Measurements from ENCODE around the gene NHS. TPM values are rescaled to one million over a fixed set of nuclear protein-coding genes. Genes with fewer than 3 reads are reported as not detected.

Gene NHS
- total and polyA plus RNA-seq, 2 of the 13 experiments (the other 11 are each of a cell fraction or from before 2014, with no cell fraction given) = 0.02 TPM; not detected in 1

DNA sequence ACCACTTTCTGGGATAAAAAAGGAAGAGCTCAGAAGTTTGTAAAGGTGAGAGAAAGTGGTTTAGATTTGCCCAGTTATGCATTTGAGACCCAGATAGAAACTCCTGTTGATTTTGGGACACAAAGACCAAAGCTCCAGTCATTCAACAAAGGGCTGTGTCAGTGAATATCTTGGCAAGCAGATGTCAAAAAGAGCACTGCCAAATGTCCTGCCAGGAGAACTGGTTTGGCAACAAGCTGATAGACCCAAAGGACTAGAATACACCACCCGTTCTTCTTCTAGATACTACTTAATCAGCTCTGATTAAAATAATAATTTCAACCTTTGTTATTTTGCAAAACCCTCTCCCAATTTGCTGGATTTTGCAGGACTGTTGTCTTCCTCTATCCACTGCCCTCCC, 121.4 kb downstream of the NHS start:
- Histone ChIP-seq H3K4me3 (replicated peaks in 1 of 3; ENCODE audit: insufficient read depth in 1 of 3, low read depth in 2 of 3, low read length in 3 of 3) (no peak overlapping the region), H4K20me1 (ENCODE audit: insufficient read depth, low read length) (no peaks in the 10 kb centered on the region), H3K4me1 (ENCODE audit: insufficient read depth, low read length) (no peaks in the 10 kb centered on the region), H3K9me3 (ENCODE audit: low read length) (no peaks in the 10 kb centered on the region), H2AFZ (ENCODE audit: low read length) (no peak overlapping the region), H3K4me2 (ENCODE audit: low read depth, low read length) (no peak overlapping the region), H3K36me3 (replicated peaks in 1 of 2; ENCODE audit: control insufficient read depth in 1 of 2, insufficient read depth in 2 of 2, low read length in 2 of 2) (no peaks in the 10 kb centered on the region), H3K79me2 (ENCODE audit: insufficient read depth, low read length) (no peaks in the 10 kb centered on the region), H3K27ac (ENCODE audit: extremely low read length, insufficient read depth, low read length) (no peak overlapping the region), H3K9ac (ENCODE audit: insufficient read depth, low read depth, low read length) (no peak overlapping the region), H3K27me3 (ENCODE audit: control insufficient read depth in 1 of 2, insufficient read depth in 2 of 2, low read length in 2 of 2) (no peaks in the 10 kb centered on the region; a peak in 1 of 5 replicates)
- CTCF ChIA-PET (ENCODE audit: low intra/inter-chr PET ratio, low total read pairs) = no interaction called here
- no peak for TF ChIP-seq ZNF614 (CRISPR knock-in tag; IDR thresholded peaks at IDR 0.05; ENCODE audit: borderline replicate concordance)
- no peak for TF ChIP-seq TOPORS (CRISPR knock-in tag; IDR thresholded peaks at IDR 0.05)
- TF ChIP-seq ZBTB20 (CRISPR knock-in tag; IDR thresholded peaks at IDR 0.05; ENCODE audit: borderline replicate concordance, low read depth) = no peak
- no peak for TF ChIP-seq SP2 (CRISPR knock-in tag; IDR thresholded peaks at IDR 0.05)
- TF ChIP-seq ZNF260 (CRISPR knock-in tag; IDR thresholded peaks at IDR 0.05; ENCODE audit: borderline replicate concordance, low read depth) = no peak
- TF ChIP-seq ZNF12 (CRISPR knock-in tag; IDR thresholded peaks at IDR 0.05) = no peak
- TF ChIP-seq ZNF761 (CRISPR knock-in tag; conservative IDR thresholded peaks at IDR 0.05) = no peak
- TF ChIP-seq, protein P1, sequence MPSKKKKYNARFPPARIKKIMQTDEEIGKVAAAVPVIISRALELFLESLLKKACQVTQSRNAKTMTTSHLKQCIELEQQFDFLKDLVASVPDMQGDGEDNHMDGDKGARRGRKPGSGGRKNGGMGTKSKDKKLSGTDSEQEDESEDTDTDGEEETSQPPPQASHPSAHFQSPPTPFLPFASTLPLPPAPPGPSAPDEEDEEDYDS (CRISPR knock-in tag; IDR thresholded peaks at IDR 0.05) = no peak
- no peak for TF ChIP-seq KLF9 (CRISPR knock-in tag; IDR thresholded peaks at IDR 0.05; ENCODE audit: low read depth)
- no peak for TF ChIP-seq ZSCAN29 (CRISPR knock-in tag; conservative IDR thresholded peaks at IDR 0.05)
- no peak for TF ChIP-seq ZNF326 (CRISPR knock-in tag; IDR thresholded peaks at IDR 0.05; ENCODE audit: borderline replicate concordance)
- no peak for TF ChIP-seq ATAD3A (CRISPR knock-in tag; IDR thresholded peaks at IDR 0.05)
- TF ChIP-seq ZFP36L1 (CRISPR knock-in tag; IDR thresholded peaks at IDR 0.05) = no peak
- TF ChIP-seq, protein P2, sequence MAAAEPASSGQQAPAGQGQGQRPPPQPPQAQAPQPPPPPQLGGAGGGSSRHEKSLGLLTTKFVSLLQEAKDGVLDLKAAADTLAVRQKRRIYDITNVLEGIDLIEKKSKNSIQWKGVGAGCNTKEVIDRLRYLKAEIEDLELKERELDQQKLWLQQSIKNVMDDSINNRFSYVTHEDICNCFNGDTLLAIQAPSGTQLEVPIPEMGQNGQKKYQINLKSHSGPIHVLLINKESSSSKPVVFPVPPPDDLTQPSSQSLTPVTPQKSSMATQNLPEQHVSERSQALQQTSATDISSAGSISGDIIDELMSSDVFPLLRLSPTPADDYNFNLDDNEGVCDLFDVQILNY (CRISPR knock-in tag; conservative IDR thresholded peaks at IDR 0.05) = no peak
- TF ChIP-seq RELA (CRISPR knock-in tag; IDR thresholded peaks at IDR 0.05) = no peak
- TF ChIP-seq HOXD1 (CRISPR knock-in tag; IDR thresholded peaks at IDR 0.05) = no peak
- TF ChIP-seq ZNF484 (CRISPR knock-in tag; IDR thresholded peaks at IDR 0.05; ENCODE audit: borderline replicate concordance, low read depth) = no peak
- TF ChIP-seq, protein P3, sequence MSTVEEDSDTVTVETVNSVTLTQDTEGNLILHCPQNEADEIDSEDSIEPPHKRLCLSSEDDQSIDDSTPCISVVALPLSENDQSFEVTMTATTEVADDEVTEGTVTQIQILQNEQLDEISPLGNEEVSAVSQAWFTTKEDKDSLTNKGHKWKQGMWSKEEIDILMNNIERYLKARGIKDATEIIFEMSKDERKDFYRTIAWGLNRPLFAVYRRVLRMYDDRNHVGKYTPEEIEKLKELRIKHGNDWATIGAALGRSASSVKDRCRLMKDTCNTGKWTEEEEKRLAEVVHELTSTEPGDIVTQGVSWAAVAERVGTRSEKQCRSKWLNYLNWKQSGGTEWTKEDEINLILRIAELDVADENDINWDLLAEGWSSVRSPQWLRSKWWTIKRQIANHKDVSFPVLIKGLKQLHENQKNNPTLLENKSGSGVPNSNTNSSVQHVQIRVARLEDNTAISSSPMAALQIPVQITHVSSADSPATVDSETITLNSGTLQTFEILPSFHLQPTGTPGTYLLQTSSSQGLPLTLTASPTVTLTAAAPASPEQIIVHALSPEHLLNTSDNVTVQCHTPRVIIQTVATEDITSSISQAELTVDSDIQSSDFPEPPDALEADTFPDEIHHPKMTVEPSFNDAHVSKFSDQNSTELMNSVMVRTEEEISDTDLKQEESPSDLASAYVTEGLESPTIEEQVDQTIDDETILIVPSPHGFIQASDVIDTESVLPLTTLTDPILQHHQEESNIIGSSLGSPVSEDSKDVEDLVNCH (CRISPR knock-in tag; IDR thresholded peaks at IDR 0.05) = no peak
- TF ChIP-seq, protein P4, sequence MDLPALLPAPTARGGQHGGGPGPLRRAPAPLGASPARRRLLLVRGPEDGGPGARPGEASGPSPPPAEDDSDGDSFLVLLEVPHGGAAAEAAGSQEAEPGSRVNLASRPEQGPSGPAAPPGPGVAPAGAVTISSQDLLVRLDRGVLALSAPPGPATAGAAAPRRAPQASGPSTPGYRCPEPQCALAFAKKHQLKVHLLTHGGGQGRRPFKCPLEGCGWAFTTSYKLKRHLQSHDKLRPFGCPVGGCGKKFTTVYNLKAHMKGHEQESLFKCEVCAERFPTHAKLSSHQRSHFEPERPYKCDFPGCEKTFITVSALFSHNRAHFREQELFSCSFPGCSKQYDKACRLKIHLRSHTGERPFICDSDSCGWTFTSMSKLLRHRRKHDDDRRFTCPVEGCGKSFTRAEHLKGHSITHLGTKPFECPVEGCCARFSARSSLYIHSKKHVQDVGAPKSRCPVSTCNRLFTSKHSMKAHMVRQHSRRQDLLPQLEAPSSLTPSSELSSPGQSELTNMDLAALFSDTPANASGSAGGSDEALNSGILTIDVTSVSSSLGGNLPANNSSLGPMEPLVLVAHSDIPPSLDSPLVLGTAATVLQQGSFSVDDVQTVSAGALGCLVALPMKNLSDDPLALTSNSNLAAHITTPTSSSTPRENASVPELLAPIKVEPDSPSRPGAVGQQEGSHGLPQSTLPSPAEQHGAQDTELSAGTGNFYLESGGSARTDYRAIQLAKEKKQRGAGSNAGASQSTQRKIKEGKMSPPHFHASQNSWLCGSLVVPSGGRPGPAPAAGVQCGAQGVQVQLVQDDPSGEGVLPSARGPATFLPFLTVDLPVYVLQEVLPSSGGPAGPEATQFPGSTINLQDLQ (CRISPR knock-in tag; IDR thresholded peaks at IDR 0.05) = no peak
- no peak for TF ChIP-seq FOXK2 (IDR thresholded peaks at IDR 0.05)
- POLR2A ChIA-PET = no interaction called here
- FAIRE-seq (no peak), ATAC-seq (no peak), DNase-seq (ENCODE audit: low spot score) (no peak)
- intact Hi-C loops (cut with micrococcal nuclease; ENCODE audit: unreplicated experiment) (no loop called here), in situ Hi-C loops (cut with HindIII; ENCODE audit: extremely low pct_ligation_motif_present, low pct_unique_long_range_greater_than_20kb) (no loop called here)
- BruUV-seq (replicated peaks) = no TSS peak
- WGBS (ENCODE audit: low lambda C conversion rate) = 71% methylated on average over 1 of the region's 1 CpG
